Hepatocyte (in vitro differentiated cells): ENCODE results near the gene PRRG2. TPM values are rescaled to one million over a fixed set of nuclear protein-coding genes. Genes with fewer than 3 reads are reported as not detected.

Experiments
- DNase-seq: peaks from one replicate; pipeline ENCODE4 v3.0.0-alpha.2; 2016; ENCODE audit warnings: low spot score
- H2AFZ ChIP-seq: fragments of 200-600 bp; sonication (generic); 2 replicates; pipeline ENCODE4 v1.6.0; 2016; ENCODE audit warnings: antibody characterized with exemption, mild to moderate bottlenecking
- H3K27ac ChIP-seq: fragments of 200-600 bp; sonication (generic); 2 replicates; pipeline ENCODE4 v1.5.1; 2016; ENCODE audit warnings: mild to moderate bottlenecking
- H3K27me3 ChIP-seq: fragments of 200-600 bp; sonication (generic); 2 replicates; pipeline ENCODE4 v1.6.1; 2016
- H3K36me3 ChIP-seq: fragments of 200-600 bp; sonication (generic); replicated peaks from 2 replicates; pipeline ENCODE4 v1.5.1; 2016; ENCODE audit warnings: low read depth; ENCODE audit not compliant: insufficient read depth
- H3K4me1 ChIP-seq: fragments of 200-600 bp; sonication (generic); 2 replicates; pipeline ENCODE4 v1.5.1; 2016; ENCODE audit warnings: mild to moderate bottlenecking, moderate library complexity; ENCODE audit not compliant: insufficient read depth
- H3K4me2 ChIP-seq: fragments of 200-600 bp; sonication (generic); 2 replicates; pipeline ENCODE4 v1.6.0; 2016
- H3K4me3 ChIP-seq: fragments of 200-600 bp; sonication (generic); 2 replicates; pipeline ENCODE4 v1.5.1; 2016; ENCODE audit warnings: mild to moderate bottlenecking
- H3K79me2 ChIP-seq: fragments of 200-600 bp; sonication (generic); 2 replicates; pipeline ENCODE4 v1.6.0; 2017; ENCODE audit warnings: mild to moderate bottlenecking
- H3K9me2 ChIP-seq: fragments of 200-600 bp; sonication (generic); replicated peaks from 2 replicates; pipeline ENCODE4 v1.6.0; 2017; ENCODE audit warnings: mild to moderate bottlenecking; ENCODE audit not compliant: insufficient read depth
- H3K9me3 ChIP-seq: fragments of 200-600 bp; sonication (generic); 2 replicates; pipeline ENCODE4 v1.5.1; 2016; ENCODE audit warnings: low read depth, mild to moderate bottlenecking
- H4K20me1 ChIP-seq: fragments of 200-600 bp; sonication (generic); 2 replicates; pipeline ENCODE4 v1.6.0; 2016; ENCODE audit warnings: mild to moderate bottlenecking; ENCODE audit not compliant: insufficient read depth, poor library complexity, severe bottlenecking
- EZH2 ChIP-seq: fragments of 200-600 bp; sonication (generic); IDR thresholded peaks from 2 replicates; pipeline ENCODE4 v1.6.1; 2016; ENCODE audit warnings: antibody characterized with exemption, mild to moderate bottlenecking, borderline replicate concordance
- EZH2phosphoT487 ChIP-seq: fragments of 200-600 bp; sonication (generic); IDR thresholded peaks from one replicate; pipeline ENCODE4 v1.6.1; 2018; ENCODE audit warnings: antibody characterized with exemption, mild to moderate bottlenecking, low read depth, moderate library complexity; ENCODE audit not compliant: unreplicated experiment, severe bottlenecking
- WGBS: methylation state at CpG from one replicate; pipeline ENCODE4 v1.1.6; 2016; ENCODE audit warnings: low lambda C conversion rate; ENCODE audit errors: missing lambda C conversion rate; 5-methylcytosine and 5-hydroxymethylcytosine counted together
- polyA plus RNA-seq: library from polyadenylated mRNA; unstranded; fragments of >200 nt; fragmentation: Nextera tagmentation; extraction: Ambion mirVana; gene quantifications from 2 replicates; pipeline ENCODE4 v1.2.1, GENCODE V29; 2016
- total RNA-seq: library from RNA; depleted of rRNA; stranded (reverse); fragments of >200 nt; gene quantifications from 2 replicates; pipeline ENCODE4 v1.2.3, GENCODE V29; 2014
- TF ChIP-seq, protein P1 (sequence below): fragments of 200-600 bp; sonication (generic); IDR thresholded peaks from 2 replicates; pipeline ENCODE4 v1.5.1; 2016; ENCODE audit warnings: antibody characterized with exemption, mild to moderate bottlenecking; ENCODE audit not compliant: poor library complexity

Gene PRRG2
- total and polyA plus RNA-seq, 2 experiments from 2014 or later = 4.0 to 10.2 TPM

DNA sequence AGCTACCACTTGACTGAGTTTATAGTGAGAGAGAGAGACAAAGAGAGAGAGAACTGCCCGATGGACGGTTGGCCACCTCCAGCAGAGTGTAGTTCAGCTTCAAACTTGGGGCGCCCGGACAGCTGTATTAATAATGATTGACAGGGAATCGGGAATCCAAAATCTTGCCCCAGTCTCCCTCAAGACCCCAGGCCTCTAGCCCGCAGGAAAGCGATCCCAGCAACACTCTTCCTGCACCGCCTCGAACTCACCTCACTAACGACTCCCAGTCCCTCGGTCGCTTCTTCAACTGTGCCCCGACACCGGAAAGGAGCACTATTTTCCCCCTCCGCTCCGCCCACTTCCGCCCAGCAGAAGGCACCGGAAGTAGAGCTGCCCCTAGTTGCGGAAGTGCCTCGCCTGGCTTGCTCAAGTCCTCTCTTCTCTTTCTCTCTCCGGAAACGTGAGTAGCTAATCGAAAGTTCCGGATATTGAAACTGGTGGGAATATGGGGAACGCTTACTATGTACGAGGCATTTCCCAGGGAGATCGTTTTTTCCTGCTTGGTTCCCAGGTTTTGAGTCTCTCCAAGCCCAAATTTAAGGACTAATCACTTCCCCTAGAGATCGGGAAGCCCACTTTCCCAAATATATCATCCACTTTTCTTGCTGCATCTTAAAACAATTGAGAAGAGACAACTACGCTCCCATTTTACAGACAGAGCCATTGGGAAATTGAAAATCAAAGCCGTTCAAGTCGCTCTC lies 681 bp upstream of the PRRG2 start, which contains the start of gene NOSIP:
TSS of gene NOSIP (minus strand) at position 293 of the 743 bp plus-strand sequence. CDS start 19,865 bp downstream, outside the sequence.
- Histone ChIP-seq H3K4me3 (peak within 1 kb of the TSS; percentile 52), H3K9me3 (no peaks in the 10 kb centered on the region), H2AFZ (peak within 1 kb of the TSS; percentile 80), H3K4me1 (peaks cover 10% of the 10 kb centered on the region), H3K27ac (peak within 1 kb of the TSS; percentile 58), H3K27me3 (no peaks in the 10 kb centered on the region), H3K36me3 (no peaks in the 10 kb centered on the region), H3K4me2 (peak within 1 kb of the TSS; percentile 72), H3K79me2 (peaks cover 46% of the 10 kb centered on the region), H3K9me2 (no peaks in the 10 kb centered on the region), H4K20me1 (no peaks in the 10 kb centered on the region)
- WGBS = 4% methylated on average over 31 of the region's 31 CpGs
- DNase-seq = peak; percentile 98
- TF ChIP-seq, protein P1, sequence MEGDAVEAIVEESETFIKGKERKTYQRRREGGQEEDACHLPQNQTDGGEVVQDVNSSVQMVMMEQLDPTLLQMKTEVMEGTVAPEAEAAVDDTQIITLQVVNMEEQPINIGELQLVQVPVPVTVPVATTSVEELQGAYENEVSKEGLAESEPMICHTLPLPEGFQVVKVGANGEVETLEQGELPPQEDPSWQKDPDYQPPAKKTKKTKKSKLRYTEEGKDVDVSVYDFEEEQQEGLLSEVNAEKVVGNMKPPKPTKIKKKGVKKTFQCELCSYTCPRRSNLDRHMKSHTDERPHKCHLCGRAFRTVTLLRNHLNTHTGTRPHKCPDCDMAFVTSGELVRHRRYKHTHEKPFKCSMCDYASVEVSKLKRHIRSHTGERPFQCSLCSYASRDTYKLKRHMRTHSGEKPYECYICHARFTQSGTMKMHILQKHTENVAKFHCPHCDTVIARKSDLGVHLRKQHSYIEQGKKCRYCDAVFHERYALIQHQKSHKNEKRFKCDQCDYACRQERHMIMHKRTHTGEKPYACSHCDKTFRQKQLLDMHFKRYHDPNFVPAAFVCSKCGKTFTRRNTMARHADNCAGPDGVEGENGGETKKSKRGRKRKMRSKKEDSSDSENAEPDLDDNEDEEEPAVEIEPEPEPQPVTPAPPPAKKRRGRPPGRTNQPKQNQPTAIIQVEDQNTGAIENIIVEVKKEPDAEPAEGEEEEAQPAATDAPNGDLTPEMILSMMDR = no peak
- TF ChIP-seq EZH2phosphoT487 = no peak

DNA sequence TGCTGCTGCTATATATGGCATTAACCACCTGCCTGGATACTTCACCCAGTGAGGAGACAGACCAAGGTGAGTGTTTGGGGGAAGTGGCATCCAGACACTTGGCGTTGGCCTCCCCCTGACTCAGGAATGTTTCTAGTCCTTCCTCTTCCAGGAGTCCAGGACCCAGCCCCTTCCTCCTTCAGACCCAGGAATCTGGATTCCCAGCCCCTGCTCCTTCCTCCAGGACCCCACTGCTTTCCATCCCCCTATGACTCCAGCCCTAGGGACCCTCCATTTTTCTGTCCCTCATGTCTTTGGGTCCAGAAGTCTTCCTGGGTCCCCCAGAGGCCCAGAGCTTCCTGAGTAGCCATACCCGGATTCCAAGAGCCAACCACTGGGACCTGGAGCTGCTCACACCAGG lies 2.1 kb downstream of the PRRG2 start:
- no peak overlapping the region for H3K4me3 ChIP-seq
- H2AFZ ChIP-seq = no peak overlapping the region
- WGBS = 60% methylated on average over 2 of the region's 2 CpGs
- H3K36me3 ChIP-seq = no peaks in the 10 kb centered on the region
- no peaks in the 10 kb centered on the region for H4K20me1 ChIP-seq
- no peak overlapping the region for H3K4me2 ChIP-seq
- no peaks in the 10 kb centered on the region for H3K9me3 ChIP-seq
- H3K4me1 ChIP-seq = peaks cover 10% of the 10 kb centered on the region
- H3K79me2 ChIP-seq = peaks cover 18% of the 10 kb centered on the region
- TF ChIP-seq EZH2phosphoT487 (no peak), EZH2 (no peak)
- TF ChIP-seq, protein P1 = no peak
- no peak for DNase-seq
- no peak overlapping the region for H3K27ac ChIP-seq
- no peaks in the 10 kb centered on the region for H3K27me3 ChIP-seq
- no peaks in the 10 kb centered on the region for H3K9me2 ChIP-seq

DNA sequence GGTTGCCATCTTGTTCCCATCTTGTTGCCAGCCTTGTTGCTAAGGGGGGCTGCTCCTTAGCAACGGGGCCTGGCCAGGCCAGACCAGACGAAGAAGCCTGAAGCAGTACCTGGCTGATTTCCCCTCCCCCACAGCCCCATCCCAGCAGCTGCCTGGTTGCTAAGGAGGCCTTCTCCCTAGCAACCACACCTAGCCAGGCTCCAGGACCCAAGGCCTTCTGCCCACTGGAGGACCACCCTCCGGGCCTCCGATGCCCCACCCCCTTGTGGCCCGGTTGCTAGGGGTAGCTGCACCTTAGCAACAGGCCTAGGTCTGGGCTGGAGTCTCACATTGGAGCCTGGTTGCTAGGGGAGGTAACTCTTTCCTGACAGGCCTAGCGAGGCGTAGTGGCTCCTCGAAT lies 3.9 kb downstream of the PRRG2 start:
- Histone ChIP-seq H3K4me3 (no peak overlapping the region), H4K20me1 (no peaks in the 10 kb centered on the region), H3K4me2 (no peak overlapping the region), H3K27ac (no peak overlapping the region), H3K36me3 (no peaks in the 10 kb centered on the region), H3K9me3 (no peaks in the 10 kb centered on the region), H2AFZ (no peak overlapping the region), H3K9me2 (no peaks in the 10 kb centered on the region), H3K4me1 (peaks cover 3% of the 10 kb centered on the region), H3K27me3 (no peaks in the 10 kb centered on the region), H3K79me2 (peaks cover under 1% of the 10 kb centered on the region)
- 56% methylated on average over 8 of the region's 8 CpGs for WGBS
- TF ChIP-seq EZH2 (no peak), EZH2phosphoT487 (no peak)
- TF ChIP-seq, protein P1 = no peak
- peak; percentile 16 for DNase-seq
